ENCODE results near the gene LRRN4.
"Not testable (repeated sequence)": the region's sequence is repeated elsewhere in the genome, so short reads cannot be mapped to it uniquely, and the experiment has no call there.

LRRN4 gene

DNA sequence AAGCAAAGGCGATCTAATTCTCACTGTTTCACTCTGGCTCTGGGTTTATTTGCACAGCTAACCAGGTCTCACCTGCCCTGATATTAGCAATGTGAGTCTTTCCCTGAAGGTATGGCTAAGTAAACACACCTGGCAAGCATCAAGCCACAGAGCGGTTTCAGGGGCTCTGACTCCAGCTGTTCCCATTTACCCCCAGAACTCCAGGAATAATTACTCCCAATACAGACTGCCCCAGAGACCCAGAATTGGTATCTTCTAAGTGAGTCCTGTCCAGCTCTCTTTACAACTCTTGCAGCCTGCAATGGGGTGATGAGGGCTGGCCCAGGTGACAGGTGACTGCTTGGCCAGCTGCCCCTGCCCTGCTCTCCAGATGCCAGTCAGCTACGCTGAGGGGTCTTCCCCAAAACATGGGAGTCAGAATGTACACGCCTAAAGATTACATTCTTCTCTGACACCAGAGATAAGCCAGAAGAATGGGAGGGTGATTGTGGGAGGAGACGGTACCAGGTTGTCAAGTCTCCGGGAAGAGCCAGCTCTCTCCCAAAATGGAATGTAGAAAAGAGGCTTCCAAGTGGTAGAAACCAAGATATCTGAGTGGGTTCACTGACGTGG, 4.9 kb upstream of the LRRN4 start:
- DNase-seq, result no peak

DNA sequence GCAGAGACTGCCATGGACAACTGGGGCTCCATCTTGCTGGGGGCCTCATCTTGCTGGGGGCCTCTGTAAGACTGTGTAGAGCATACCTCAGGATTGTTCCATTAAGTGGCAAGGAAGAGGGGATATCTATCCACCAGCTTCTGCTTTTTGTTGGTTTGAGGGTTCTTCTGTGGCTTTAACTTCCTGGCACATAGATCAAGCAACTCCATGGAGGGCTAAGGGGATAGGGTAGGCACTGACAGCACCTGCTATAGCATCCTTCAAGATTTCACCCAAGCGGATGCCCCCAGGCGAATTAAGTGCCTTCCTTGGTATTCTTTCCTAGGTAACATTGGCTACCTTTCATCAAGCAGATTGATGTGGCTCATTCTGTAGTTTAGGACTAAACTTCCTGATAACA, 3.8 kb upstream of the LRRN4 start:
- no peak for DNase-seq

DNA sequence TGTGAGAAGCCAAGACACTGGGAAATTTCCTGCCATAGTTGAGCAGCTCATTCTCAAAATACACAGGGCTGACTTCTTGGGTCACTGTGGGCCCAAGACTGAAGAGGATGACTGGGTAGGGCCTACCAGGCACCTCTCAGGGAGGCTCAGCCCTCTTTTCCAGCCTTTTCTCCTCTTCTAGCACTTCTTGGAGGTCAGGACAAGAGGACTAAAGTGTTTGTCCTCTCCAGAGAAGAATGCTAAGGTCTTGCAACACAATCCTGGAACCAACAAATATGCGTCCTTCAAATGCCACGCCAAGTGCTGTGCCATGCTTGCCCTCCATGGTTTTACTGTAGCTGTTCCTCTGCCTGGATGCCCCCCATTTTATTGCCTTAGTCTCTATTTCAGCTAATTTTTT, 3.3 kb upstream of the LRRN4 start:
- no peak for DNase-seq

DNA sequence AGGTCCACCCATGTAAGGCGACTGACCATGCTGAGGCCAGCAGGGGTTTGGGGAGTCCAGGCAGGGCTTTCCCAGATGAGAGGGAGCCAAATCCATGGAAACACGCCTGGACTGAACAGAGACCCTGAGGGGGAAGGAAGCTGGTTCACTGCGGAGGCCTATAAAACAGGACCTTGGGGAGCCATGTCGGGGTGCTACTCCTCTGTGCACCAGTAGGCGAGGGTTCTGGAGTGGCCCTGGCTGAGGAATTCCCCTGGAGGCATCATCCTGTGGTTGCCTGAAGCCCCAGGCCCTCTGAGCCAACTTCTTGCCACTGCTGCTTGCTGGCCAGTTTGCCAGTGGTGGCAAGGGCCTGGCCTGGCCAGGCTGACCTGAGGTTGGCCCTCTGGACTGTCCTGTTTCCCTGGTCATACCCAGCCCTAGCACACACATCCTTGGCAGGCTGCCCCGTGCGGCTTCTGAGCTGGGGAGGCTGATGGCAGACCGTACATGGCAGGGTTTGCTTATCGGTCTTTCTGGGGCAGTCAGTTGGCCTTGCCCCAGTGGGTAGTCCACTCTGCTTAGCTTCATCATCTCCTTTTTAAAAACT, 2.2 kb upstream of the LRRN4 start:
- DNase-seq, result no peak

DNA sequence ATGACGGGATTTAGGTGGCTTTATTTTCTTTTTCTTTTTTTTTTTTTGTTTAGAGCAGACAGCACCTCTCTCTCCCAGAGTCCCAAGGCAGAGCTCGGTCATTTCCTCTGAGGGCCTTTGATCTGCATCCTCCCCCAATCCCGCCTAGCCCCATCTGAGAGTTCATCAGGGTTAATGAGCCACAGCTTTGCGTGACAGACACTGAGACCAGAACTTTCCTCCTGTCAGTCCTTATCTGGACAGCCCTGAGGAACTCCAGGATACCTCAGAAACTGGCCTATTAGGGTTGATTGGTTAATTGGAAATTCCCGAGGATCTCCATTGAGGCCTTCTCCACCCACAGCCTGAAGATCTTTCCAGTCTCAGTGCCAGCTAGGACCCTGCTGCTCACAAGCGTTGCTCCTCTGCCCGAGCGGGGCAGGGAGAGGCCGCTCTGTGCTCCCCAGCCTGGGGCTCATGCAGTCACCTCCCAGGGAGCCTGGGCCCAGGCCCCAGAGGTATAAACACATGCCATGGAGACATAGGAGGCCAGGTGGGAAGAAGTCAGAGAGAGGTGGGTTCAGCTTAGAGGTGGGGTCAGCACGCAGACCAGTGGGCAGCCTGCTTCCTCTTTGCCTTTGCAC, 1.4 kb upstream of the LRRN4 start:
- no peak for DNase-seq

DNA sequence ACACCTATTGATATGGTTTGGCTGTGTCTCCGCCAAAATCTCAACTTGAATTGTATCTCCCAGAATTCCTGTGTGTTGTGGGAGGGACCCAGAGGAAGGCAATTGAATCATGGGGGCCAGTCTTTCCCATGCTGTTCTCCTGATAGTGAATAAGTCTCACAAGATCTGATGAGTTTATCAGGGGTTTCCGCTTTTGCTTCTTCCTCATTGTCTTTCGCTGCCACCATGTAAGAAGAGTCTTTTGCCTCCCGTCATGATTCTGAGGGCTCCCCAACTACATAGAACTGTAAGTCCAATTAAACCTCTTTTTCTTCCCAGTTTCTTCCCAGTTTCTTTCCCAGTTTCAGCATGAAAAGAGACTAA, 810 bp upstream of the LRRN4 start:
- DNase-seq, result not testable (repeated sequence)

DNA sequence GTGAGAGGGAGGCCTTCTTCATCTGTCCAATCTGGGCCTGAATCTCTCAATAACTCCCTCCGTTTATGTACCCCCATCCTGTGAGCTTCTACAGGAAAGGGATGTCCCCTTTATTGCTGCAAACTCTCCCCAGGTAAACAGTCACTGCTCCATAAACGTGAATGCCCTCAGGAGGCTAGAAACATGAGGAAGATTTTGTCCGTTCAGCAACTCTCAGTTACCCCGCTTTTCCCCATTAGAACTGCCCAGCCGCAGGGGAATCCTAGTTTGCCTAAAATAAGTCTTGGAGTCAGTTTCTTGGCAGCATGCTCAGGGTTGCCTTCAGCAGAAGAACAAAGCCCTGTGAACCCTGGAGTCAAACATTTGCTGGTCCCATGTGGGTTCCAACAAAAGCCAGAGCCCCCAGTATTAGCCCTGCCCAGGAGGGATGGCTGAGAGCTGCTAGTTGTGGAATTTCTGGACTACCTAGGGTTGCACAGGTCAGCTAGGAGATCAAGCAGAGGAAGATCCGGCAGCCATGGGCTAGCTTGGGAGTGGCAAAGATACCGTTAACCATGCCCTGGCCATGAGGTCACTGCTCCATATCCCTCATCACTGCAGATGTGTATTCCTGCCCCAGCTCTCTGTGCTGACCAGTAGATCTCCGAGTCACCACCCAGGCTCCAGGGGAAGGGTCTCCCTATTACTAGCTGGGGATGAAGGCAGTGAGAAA, 640 bp downstream of the LRRN4 start:
- no peak for DNase-seq

DNA sequence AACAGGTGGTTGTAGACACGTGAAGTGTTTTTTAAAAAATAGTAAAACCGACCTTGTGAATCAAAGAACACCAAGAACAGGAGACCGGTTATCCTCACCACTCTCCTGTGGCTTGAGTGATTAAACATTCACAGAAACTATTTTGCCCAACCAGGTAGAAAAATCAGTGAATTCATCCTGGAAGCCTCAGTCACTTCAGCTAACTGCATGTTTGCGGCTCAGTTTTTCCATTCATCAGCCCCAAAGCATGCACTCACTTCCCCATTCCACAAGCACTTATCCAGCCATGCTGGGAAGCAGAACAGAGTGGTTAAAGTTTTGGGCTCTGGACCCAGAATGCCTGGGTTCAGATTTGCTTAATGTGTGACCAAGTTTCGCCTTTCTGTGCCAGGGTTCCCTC, 2.4 kb downstream of the LRRN4 start:
- DNase-seq, result no peak

DNA sequence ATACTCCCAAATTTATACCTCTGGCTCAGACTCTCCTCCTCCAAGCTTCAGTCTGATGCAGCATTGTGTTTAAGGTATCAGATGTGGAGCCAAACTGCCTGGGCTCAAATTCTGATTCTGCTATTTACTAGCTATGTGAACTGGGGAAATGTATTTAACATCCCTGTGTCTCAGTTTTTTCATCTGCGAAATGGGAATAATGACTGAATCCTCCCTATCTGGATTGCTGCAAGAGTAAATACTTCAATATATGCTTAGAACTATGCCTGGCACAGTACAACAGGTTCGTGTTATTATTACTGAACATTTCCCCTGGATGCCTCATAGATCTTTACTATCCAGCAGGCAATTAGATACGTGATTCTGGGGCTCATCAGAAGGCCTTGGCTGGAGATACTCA, 5.5 kb downstream of the LRRN4 start:
- DNase-seq, result no peak

DNA sequence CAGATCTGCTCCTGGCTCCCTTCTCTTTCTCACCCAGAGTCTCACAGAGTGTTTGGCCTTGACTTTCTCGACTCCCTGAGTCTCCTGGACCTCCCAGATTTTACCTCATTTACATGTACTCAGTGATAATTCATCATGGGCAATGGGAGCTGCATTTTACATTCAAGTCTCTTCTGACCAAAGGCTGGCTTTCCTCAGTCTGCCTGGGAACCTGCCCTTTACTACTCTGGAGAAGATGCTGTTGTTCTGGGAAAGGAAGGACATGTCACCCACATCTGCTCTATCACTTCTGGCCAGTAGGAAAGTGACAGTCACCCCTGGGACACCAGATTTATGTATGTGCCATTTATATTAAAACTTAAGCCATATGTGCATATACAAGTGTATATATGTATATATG, 7.4 kb downstream of the LRRN4 start:
- DNase-seq, result no peak

DNA sequence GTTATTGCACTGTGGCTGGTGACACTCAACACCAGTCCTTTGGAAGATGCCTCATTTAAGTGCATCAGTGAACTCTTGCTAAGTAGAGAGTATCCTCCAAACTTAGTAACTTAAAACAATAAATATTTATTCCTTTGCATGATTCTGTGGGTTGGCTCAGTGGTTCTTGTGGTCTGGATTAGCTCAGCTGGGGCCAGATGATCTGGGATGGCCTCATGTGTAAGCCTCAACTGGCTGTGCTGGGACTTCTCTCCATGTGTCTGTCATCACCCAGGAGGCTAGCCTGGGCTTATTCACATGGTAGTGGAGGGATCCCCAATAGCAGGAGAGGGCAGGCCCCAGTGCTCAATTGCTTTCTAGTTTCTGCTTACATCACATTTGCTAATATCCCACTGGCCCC, 8.3 kb downstream of the LRRN4 start:
- DNase-seq, result no peak

DNA sequence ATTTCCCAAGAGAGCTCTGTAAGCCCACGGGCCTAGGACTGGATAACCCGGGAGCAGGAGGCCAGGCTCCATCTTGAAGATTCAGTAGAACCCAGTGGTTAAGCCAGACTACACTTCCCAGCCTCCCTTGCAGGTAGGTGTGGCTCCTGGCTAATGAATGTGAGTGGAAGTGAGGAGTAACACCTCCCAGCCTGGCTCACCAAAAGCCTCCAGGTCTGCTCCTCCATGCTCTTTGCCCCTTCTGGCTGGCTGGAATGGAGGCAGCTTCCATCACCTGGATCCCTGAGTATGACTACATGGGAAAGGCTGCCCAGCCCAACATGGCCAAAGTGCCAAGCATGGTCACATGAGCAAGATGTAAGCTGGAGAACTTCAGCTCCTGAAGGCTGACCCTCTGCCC, 9.7 kb downstream of the LRRN4 start:
- no peak for DNase-seq

DNA sequence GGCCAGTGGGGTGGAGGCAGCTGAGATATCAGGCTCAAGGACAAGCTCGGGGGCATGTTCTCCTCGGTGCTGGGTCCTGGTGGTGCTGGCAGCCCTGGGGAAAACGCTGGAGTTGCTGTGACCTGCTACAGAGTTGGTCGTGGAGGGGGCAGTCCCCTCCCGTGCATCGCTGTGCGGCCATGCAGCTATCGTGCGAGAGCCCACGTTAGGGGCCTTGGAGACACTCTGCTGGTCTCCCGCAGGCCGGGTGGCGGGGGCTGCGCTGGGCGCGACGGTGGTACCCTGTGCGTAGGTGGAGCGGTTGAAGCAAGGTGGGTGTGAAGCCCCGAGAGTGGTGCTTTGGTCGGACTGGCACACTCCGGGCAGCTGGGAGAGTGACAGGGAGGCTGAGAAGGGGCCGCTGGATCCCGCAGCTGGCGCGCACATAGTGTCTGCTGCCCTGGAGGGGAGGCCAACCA, 12.0 kb downstream of the LRRN4 start:
- DNase-seq, result no peak

DNA sequence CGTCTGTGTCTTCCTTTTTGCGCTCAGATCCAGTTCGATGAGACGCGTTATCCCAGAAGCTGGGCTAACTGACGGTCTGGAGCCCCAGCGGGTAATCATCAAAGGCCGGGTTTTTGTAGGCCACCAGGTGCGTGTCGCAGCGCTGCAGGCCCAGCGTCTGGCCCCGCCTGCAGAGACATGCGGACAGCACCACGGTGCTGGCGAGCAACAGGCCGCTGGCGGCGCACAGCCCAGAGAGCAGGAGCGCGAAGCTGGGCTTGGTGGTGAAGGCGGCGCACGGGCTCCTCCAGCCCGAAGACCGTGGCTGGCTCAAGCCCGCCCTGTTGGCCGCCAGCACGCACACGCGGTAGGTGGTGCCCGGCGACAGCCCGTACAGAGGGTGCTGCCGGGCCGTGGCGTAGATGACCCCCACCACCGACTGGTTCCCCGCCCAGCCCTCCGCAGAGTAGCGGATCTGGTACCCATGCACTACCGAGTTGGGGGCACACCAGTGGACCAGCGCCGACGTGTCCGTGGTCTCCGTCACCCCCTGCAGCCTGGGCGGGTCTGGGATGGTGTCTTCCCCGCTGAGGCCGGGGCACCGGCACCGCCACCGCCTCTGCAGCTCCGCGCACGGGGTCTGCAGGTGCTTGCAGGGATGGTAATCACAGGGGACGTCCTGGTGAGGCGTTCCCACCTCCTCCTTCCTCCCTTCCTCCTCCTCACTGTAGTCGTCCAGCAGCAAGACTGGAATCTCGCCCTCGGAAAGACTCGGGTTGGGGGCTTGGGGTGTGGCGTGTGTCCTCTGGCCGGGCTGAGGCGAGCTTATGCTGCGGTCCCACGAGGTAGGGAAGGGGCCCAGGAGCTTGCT, 12.7 kb downstream of the LRRN4 start:
- no peak for DNase-seq

DNA sequence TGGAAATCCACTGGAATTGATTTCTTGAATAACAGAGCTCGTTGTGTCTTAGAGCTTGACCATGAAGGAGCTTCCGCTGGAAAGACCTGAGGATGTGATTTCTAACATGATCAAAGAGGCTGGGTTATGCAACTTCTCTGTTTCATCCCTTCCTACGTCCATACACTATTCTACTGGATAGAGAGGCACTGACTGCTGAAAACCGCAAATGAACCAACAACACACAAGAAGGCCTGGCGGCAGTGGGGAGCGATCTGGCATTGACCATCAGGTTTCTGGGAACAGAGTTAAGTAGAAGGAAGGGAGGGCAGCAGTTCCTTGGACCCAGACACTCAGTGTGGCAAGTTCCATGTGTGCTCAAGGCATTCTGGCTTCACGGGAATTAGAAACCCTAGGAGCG, 13.3 kb downstream of the LRRN4 start:
- no peak for DNase-seq

DNA sequence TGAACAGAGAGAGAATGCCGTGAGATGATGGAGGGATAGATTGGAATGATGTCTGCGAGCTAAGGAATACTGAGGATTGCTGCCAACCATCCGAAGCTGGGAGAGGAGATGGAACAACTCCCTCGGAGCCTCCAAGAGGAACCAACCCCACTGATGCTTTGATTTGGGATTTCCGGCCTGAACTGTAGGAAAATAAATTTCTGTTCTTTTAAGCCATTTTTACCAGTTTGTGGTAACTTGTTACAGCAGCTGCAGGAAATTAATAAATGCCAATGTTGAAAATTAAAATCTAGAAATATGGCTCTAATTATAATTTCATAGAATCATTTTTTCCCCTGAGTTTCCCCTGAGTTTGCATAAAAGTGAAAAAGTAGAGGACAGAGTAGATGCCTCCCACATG, 14.1 kb downstream of the LRRN4 start:
- no peak for DNase-seq

DNA sequence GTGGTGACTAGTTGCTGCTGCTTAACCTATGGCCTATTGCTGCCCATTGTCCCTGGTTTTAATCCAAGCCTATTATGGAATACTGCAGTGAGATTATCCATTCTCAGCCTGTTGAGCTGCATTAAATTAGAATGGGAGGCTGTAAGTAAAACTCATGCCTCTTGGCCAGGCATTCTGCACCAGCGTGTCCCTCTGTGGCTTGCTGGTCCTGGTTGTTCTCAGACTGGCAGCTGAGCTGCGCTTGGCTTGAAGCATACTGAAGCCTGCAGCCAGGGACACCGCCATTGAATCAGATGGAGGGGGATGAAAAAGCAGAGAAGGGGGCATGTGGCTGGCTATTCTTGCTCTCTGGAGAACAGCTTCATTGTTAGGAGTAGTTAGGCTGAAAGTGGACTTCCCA, 15.6 kb downstream of the LRRN4 start:
- no peak for DNase-seq

DNA sequence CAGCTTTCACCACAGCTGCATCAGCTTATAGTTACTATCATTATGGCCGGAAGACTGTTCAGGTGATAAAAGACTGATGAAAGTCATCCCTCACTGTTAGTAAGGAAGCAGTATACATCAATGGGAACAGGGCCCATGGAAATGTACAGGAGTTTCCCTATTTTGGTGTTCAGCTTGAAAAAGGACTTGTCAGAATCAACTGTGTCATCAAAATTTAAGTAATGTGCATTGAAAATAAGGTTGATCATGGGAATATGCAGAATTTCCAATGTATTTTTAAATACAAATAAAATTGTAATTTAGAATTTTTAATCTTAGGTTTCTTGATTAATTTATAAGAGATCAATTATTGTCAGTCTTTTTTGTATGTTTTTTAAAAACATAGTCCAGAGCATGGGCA, 16.8 kb downstream of the LRRN4 start:
- no peak for DNase-seq

DNA sequence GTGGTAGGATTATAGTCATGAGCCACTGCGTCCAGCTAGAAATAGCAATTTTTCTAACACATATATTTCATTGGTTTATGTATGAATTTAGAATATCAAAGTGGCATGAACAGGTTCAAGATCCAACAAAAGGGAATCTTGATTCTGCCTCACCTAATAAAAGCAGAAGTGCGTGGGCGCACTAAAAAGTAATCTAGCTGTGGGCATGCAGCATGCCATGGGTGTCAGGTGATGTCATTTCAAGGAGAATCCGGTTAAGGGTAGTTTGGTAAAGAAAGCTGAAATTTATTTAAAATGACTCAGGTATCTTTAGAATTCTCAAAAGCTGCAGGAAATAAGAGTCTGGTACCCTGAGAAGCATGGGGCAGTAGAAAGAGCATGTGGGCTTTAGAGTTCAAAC, 17.6 kb downstream of the LRRN4 start:
- no peak for DNase-seq

DNA sequence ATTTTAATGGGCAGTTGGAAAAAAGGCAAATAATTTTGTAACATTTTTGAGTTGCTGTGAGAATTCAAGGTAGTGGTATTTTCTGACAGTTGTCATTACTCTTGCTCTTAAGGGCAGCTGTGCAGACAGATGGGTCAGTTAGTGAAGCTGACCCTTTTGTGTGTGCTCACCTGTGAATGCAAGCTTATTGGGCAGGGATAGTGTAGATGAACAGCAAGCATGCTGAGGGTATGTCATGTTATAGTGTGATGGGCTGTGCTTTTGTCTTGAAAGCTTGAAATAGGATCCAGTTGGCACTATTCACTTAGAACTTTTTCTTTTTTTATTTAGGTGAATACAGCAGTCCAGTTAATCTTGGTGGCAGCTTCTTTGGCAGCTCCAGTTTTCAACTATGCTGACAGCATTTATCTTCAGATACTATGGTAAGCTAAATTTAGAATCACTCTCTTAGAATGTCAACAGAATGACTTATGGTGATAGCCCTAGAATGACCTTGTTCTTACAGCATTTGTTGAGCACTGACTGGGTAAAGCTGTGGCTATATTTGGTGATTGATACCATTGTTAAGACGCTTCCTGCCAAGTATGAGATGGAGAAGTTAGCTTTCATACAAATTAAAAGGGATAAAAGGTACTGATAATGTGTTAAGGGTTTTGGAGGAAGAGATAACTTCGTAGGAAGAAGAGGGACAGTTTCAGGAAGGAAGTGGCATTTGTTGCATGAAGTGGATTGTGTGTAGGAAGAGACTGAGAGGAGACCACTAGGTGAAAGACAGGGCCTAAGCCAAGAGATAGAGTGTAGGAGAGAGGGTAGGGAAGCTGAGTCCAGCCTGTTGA, 19.5 kb downstream of the LRRN4 start:
- no peak for DNase-seq

DNA sequence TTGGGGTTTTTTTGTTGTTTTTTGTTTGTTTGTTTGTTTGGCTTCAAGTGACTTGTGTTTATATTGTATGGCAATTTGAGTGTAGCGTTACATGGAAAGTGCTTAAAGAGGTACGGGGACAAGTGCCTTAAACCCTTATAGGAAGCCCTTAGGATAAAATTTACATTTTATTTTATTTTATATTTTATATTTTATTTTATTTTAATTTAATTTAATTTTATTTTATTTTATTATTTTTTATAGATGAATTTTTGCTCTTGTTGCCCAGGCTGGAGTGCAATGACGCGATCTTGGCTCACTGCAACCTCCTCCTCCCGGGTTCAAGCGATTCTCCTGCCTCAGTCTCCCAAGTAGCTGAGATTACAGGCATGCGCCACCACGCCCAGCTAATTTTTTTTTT, 21.0 kb downstream of the LRRN4 start:
- not testable (repeated sequence) for DNase-seq

DNA sequence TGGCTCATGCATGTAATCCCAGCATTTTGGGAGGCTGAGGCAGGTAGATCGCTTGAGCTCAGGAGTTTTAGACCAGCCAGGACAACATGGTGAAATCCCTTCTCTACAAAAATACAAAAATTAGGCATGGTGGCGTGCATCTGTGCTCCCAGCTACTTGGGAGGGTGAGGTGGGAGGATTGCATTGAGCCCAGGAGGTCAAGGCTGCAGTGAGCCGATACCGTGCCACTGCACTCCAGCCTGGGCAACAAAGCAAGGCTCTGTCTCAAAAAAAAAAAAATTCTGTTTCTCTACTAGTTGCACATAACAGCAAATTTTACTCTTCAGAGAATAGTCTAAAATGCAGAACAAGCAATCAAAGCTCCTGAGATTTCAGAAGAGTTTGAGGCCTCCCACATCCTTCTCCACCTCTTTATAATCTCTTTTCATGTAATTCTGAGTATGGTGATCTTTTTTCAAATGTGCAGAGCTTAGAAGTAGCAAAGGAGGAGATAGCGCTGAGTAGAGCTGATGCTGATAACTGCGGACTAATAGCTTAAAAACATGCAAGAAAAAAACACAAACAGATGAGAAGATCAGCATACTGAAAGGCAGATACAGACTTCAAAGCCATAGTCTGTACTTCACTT, 23.3 kb downstream of the LRRN4 start:
- DNase-seq, result no peak

All from CD4-positive, alpha-beta T cell treated with Interleukin-12 subunit alpha and Interleukin-12 subunit beta, for 1 hour (primary cell).